GM19023 (cell line): Measurements from ENCODE around the gene MBD1.
A peak's percentile ranks its signal among the peaks of the same experiment; 100 is the strongest.
"Not testable (repeated sequence)": the region's sequence is repeated elsewhere in the genome, so short reads cannot be mapped to it uniquely, and the experiment has no call there.

Experiments used
- ATAC-seq: cut with Tn5 transposase; IDR thresholded peaks from one replicate; pipeline ENCODE4 v1.9.1; 2021; ENCODE audit warnings: mild to moderate bottlenecking, moderate library complexity; ENCODE audit not compliant: unreplicated experiment

Gene MBD1, protein sequence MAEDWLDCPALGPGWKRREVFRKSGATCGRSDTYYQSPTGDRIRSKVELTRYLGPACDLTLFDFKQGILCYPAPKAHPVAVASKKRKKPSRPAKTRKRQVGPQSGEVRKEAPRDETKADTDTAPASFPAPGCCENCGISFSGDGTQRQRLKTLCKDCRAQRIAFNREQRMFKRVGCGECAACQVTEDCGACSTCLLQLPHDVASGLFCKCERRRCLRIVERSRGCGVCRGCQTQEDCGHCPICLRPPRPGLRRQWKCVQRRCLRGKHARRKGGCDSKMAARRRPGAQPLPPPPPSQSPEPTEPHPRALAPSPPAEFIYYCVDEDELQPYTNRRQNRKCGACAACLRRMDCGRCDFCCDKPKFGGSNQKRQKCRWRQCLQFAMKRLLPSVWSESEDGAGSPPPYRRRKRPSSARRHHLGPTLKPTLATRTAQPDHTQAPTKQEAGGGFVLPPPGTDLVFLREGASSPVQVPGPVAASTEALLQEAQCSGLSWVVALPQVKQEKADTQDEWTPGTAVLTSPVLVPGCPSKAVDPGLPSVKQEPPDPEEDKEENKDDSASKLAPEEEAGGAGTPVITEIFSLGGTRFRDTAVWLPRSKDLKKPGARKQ

DNA sequence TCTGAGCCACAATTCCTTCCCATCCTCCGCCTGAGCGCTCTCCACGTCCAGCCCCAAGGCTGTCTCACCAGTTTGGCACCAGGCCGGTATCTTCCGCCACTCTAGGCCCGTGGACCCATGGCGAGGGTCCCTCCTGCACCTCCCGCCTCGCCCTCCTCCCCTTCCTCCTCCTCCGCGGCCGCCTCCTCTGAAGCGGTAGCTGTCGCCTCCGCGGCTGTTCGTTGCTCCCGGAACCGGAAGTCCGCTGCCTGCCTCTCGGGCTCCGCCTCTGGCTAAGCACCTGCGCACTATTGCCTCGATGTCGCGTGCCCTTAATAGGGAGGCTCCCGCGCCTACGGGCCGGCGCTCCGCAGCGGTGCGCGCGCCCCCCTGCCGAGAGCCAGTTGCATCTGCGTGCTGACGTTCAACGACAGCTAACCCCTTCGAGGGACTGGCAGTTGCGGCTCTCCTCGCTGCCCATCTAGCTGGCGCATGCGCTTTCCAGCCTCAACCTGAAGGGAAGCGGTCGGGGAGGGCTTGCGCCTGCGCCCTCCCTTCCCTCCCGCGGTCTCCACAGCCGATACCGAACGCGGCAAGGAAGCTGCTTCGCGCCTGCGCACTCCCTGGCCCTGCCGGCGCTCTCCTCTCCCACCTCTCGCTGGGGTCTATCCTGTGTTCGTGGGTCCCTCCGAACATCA, at the start of gene MBD1:
Gene MBD1 (minus strand): TSS at position 229 of the 677 bp plus-strand sequence. CDS start 1,531 bp downstream, outside the sequence.
- peak; percentile 91 for ATAC-seq

DNA sequence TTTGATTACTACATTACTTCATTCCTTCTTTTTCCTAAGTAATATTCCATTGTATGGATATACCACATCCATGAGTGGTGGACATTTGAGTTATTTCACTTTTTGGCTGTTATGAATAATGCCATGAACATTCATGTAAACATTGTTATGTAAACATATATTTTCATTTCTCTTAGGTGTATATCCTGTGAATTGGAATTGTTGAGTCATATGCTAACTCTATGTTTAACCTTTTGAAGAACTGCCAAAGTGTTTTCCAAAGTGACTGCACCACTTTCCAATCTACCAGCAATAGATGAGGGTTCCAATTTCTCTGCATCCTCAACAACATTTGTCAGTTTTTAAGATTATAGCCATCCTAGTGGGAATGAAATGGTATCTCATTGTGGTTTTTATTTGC, 48.9 kb upstream of the MBD1 start:
- no peak for ATAC-seq

DNA sequence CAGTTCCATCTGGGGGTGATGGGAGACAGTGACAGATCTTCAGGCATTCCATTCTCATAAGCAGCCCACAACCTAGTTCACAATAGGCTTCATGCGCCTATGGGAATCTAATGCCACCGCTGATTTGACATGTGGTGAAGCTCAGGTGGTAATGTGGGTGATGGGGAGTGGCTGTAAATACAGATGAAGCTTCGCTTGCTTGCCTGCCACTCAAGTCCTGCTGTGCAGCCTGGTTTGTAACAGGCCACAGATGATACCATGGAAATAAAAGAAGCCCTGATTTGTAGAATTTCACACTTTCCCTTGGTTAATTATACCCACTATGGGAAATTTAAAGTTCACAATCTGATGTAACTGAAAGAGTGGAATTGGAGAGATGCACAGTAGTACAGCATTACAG, 46.7 kb upstream of the MBD1 start:
- no peak for ATAC-seq

DNA sequence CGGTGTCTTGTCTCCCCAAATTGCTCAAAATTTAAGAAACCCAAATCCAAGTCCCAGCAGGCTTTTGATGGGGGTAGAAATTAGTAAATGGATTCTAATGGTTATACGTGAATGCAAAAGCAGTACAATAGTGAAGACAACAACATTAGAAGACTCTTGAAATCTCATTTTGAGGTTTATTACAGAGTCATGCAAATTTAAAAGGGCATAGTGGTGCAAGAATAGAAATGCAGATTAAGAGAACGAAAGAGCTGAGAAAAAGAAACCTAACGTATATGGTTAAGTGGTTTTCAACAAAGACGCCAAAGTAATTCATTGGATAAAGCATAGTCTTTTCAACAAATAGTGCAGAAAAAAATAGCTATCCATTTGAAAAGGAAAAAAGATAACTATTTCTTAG, 39.4 kb upstream of the MBD1 start:
- ATAC-seq: peak; percentile 50

DNA sequence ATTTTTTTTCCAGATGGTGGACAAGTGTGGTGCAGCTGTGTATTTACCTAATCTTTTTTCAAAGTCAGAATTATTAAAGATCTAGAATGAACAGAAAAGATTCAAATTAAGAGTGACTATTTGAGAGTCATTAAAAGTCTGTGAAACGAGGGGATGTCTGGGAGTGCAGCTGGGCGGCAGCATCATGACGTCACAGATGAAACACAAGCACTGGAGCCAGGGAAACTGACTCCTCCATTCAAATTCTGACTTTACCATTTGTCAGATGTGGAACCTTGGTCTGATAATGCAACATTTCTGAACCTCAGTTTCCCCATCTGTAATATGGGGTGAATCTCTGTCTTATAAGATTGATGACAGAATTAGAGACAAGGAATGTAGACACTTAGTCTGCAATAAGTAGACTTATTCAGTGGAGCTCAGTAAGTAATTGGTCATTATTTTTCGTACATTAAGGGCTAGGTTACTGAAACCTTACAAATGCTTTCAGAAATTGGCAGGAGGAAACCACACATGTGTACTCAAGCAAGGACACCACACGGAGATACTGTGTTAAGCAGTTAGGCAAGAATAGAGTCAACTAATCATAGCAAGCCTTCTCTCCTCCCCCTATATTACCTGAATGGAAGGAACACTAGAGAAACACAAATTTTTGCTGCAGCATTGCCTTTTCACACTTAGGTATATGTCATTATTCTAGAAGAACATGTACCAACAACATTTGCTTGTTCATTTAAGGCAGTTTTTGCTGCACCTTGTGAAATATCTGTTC, 34.0 kb upstream of the MBD1 start:
- ATAC-seq: peak; percentile 71

DNA sequence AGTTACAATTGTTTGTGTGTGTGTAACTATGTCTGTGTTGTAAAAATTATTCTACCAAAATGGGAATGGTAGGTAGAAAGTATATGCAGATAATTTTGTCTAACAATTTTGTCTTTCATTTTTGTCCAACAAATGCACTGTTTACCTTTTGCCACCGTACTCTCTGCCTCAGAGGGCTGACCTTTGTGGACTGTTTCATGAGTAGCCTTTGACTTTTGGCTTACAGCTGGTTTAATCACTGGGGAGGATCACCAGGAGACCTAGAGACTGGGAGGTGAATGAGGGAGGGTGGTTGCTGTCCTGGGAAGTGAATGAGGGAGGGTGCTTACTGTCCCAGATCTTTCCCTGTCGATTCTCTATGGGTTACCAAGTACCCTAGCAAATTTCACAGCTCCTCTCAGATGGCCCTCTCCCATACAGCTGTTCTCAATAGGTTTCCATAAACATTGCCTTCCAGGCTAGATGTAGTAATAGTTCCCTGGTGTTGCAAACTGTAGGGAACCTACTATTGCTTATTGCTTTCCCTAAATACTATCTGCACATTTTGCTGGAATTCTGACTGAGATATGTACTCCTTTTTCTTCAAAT, 32.6 kb upstream of the MBD1 start:
- ATAC-seq: no peak

DNA sequence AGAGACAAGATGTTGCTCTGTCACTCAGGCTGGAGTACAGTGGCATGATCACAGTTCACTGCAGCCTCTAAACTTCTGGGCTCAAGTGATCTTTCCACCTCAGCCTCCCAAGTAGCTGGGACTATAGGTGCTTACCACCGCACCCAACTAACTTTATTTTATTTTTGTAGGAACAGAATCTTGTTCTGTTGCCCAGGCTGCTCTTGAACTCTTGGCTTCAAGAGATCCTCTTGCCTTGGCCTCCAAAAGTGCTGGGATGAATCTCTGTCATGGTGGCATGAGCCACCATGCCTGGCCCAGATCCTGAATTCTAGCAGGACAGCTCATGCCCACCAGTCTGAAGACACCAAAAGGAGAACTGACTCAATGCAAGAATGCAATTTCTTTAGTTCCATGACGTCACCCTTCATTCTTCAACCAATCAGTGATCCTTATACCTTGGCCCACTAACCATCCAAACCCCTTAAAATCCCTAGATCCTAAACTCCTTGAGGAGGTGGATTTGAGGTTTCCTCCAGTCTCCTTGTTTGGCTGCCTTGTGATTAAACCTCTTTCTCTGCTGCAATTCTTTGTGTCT, 31.8 kb upstream of the MBD1 start:
- ATAC-seq: peak; percentile 30

GRCh38 chr18:50312296-50313030, 31.1 kb upstream of the MBD1 start:
- ATAC-seq: peak; percentile 63

- ATAC-seq: no peak
These were observed 30.3 kb upstream of the MBD1 start for GRCh38 chr18:50311650-50312049.

DNA sequence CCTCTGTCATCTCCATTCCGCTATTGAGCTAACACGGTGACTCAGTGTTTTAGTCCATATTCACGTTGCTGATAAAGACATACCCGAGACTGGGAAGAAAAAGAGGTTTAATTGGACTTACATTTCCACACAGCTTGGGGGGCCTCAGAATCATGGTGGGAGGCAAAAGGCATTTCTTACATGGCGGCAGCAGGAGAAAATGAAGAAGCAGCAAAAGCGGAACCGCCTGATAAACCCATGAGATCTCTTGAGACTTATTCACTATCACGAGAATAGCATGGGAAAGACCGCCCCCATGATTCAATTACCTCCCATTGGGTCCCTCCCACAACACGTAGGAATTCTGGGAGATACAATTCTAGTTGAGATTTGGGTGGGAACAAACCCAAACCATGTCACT, 28.8 kb upstream of the MBD1 start:
- no peak for ATAC-seq

- ATAC-seq: not testable (repeated sequence)
These were observed 27.5 kb upstream of the MBD1 start for GRCh38 chr18:50308851-50309250.

DNA sequence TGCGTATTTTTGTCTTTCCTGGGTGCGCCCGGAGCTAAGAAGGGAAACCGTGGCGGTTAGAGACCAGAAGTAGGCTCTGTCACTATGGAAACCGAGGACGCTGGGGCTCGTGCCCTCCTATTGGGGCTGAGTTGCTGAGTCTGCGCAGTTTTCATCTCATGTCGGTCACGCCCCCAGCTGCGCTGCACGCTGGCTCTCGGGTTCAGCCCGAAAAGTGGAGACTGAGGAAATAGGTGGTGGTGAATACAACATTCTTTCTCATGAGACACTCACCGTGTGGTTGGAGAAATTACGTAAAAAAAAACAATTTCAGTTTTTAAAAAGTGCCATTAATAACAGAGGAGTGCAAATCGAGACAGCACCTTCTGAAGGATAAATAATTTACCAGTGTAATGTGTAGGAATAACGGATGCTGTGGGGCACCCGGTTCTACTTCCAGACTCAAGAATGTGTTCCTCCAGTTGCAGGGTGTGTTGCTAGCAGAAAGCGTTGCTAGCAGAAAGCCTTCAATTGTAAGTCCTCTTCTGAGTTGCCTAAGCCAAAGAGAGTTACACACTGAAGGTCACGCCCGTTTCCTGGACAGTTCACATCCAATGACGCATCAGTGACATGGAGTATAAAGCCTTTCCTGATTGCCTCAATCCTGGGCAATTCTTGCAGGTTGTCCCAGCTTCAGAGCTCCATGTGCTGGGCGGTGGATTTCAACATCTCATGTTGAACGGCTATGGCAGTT, 26.6 kb upstream of the MBD1 start:
- peak; percentile 93 for ATAC-seq

- peak; percentile 18 for ATAC-seq
These were observed 26.0 kb upstream of the MBD1 start for GRCh38 chr18:50307400-50307737.

DNA sequence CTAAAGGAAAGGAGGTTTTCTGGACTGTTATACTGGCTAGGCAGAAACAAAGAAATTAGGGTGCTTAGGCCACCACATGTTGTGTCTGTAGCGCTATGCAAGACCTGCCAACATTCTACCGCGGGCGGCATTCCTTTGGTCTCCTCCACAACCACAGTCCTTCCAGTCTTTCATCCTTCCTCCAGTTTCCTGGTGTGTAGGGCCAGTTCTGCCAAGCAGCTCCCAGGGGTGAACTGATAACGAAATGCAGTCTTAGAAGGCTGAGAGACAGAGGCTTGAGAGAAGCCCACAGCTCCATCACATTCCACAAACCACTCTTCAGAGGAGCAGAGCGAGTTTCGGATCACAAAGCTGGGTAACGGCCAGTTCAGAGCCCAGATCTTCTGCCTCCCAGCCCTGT, 25.6 kb upstream of the MBD1 start:
- no peak for ATAC-seq

GRCh38 chr18:50301074-50301473, 19.8 kb upstream of the MBD1 start:
- ATAC-seq: no peak

- ATAC-seq: no peak
These were observed 18.5 kb upstream of the MBD1 start for GRCh38 chr18:50299626-50300388.

DNA sequence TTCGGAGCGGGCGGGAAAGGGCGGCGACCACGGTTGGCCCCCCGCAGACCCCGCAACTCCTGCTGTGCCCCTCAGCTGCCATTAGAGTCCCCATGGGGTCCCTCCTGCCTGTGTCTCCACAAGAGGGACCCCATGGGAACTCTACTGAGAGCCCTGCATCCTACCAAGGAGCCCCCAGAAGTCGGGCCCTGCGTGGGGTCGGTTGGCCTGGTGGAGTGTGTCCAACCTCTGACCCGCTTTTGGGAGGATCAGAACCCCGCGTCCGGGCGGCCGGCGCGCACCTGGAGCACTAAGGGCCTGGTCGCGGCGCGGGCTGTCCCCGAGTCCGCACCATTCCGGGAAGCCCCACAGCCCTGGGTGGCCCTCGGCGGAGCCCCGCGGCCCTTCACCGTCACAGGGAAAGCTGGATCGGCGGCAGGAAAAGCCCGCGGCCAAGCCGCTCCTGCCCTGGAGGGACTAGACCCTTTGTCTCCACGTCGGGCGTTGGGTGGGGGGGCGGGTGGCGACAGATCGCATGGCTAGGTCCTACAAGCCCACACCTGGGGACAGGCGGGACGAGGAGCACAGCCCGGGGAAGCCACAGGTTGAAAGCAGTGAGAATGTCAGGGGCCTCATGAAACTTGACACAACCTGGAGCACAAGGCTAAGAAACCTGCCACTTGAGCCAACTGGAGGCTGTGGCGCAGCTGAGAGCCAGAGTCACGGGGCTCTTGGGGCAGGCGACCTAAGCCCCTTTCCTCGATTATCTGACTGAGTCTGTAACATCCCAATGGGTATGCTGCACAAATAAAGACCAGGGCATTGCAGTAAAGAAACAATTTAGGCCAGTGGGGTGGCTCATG, 17.3 kb upstream of the MBD1 start:
- peak; percentile 9 for ATAC-seq
